ENCODE data around the gene NFASC. TPM values are rescaled to one million over a fixed set of nuclear protein-coding genes. Genes with fewer than 3 reads are reported as not detected.

Gene NFASC
- total and polyA plus RNA-seq, 7 donors = 0.46 to 105 (median 17.6) TPM

DNA sequence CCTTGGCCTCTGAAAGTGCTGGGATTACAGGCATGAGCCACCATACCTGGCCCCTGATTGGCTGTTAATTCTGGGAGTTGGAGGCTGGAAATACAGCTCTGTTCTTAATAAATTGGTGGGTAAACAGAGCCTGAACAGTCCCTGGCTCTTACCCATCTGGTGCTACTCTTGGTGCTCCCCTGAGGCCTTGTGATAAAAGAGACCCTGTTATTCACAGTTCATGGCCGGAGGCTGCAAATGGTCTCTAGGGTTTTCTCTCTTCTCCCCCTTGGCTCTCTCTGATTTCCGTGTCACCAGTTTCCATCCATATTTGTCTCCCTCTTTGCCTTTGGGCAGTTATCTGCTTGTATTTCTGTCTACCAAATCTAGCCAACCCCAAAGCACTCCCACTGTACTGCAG is 17.2 kb downstream of the NFASC start:
- DNase-seq = no peak
- TF ChIP-seq EP300 (IDR thresholded peaks at IDR 0.05) (no peak), POLR2AphosphoS5 (IDR thresholded peaks at IDR 0.05) (no peak), POLR2A (IDR thresholded peaks at IDR 0.05) (no peak)
- TF ChIP-seq, protein P1, sequence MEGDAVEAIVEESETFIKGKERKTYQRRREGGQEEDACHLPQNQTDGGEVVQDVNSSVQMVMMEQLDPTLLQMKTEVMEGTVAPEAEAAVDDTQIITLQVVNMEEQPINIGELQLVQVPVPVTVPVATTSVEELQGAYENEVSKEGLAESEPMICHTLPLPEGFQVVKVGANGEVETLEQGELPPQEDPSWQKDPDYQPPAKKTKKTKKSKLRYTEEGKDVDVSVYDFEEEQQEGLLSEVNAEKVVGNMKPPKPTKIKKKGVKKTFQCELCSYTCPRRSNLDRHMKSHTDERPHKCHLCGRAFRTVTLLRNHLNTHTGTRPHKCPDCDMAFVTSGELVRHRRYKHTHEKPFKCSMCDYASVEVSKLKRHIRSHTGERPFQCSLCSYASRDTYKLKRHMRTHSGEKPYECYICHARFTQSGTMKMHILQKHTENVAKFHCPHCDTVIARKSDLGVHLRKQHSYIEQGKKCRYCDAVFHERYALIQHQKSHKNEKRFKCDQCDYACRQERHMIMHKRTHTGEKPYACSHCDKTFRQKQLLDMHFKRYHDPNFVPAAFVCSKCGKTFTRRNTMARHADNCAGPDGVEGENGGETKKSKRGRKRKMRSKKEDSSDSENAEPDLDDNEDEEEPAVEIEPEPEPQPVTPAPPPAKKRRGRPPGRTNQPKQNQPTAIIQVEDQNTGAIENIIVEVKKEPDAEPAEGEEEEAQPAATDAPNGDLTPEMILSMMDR (IDR thresholded peaks at IDR 0.05) = no peak
- Histone ChIP-seq H3K4me1 (peaks cover 0 to 72% (median 27%) of the 10 kb centered on the region in 4 donors), H3K4me3 (no peak overlapping the region), H3K36me3 (no peaks in the 10 kb centered on the region), H3K9me3 (no peaks in the 10 kb centered on the region), H3K27me3 (no peaks in the 10 kb centered on the region), H3K27ac (peak overlapping the region in 3 of 4 donors; percentile 47 to 65 (median 64))
- WGBS, 2 donors = 78 to 91% methylated on average over 2 of the region's 2 CpGs
- intact Hi-C loops (cut with DNase I) = no loop called here

DNA sequence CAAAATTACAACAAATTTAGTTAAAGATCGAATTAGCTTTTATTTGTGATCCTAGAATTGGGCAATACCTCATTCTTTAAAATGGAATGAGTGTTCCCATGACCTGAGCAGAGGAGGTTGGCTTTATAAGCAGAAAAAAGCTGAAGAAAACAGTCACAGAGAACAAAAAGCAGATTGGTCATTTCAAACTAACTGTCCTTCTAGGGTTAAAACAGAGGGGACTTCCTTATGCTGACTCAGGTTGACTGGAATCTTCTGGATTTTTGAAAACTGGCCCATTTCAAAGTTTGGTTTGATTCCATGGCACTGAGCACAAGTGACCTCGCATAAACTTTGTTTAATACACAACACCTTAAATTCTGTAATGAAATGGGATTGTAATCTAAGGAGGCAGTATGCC is 17.6 kb downstream of the NFASC start:
- peak overlapping the region; percentile 32 to 65 (median 56) for H3K27ac ChIP-seq
- no peaks in the 10 kb centered on the region for H3K36me3 ChIP-seq
- peaks cover 0 to 69% (median 27%) of the 10 kb centered on the region in 4 donors for H3K4me1 ChIP-seq
- WGBS, 2 donors = 78 to 83% methylated on average over 2 of the region's 2 CpGs
- intact Hi-C loops (cut with DNase I) = no loop called here
- no peak overlapping the region for H3K4me3 ChIP-seq
- DNase-seq = no peak
- no peaks in the 10 kb centered on the region for H3K9me3 ChIP-seq
- no peaks in the 10 kb centered on the region for H3K27me3 ChIP-seq
- TF ChIP-seq POLR2A (IDR thresholded peaks at IDR 0.05) = no peak
- TF ChIP-seq POLR2AphosphoS5 (IDR thresholded peaks at IDR 0.05) = peak in 3 of 4 donors; percentile 16 to 40 (median 20)

DNA sequence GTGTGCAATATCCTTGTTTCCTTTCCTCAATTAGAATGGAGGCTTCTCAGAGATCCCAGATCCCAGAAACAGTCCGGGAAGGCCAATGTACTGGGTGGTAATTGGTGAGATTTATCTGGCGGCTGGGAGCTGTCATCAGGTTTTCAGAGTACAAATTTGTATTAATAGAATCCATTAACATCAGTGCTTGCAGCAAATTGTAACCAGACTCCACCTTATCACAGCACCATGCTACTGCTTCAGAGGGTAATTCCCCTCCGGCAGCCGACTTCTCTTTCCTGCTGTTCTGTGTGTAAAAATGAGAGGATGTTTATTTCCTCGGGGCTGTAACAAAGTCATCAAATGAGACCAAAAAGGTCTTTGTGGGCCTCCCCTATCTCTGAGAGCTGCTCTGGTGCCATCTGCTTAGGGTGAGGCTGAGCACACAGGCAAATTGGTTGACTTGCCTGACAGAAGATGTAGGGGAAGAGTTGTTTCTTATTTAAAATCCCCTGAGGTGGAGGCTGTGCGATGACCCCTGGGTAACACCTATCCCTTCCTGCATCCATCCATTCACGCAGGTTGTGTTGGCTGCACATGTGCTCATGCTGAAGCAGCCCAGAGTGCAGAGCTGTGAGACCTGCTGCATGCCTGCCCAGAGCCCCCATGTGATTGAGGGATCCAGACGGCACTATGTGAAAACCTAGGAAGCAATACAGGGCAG is 19.2 kb downstream of the NFASC start:
- no peaks in the 10 kb centered on the region for H3K36me3 ChIP-seq
- TF ChIP-seq POLR2A (IDR thresholded peaks at IDR 0.05) = no peak
- TF ChIP-seq, protein P1 (IDR thresholded peaks at IDR 0.05) = no peak
- no peak for TF ChIP-seq EP300 (IDR thresholded peaks at IDR 0.05)
- TF ChIP-seq POLR2AphosphoS5 (IDR thresholded peaks at IDR 0.05) = no peak
- H3K9me3 ChIP-seq = no peaks in the 10 kb centered on the region
- no peaks in the 10 kb centered on the region for H3K27me3 ChIP-seq
- 49 to 65% methylated on average over 8 of the region's 8 CpGs for WGBS, 2 donors
- intact Hi-C loops (cut with DNase I) = no loop called here
- H3K4me1 ChIP-seq = peaks cover 0 to 67% (median 27%) of the 10 kb centered on the region in 4 donors
- DNase-seq = no peak
- peak overlapping the region in 3 of 4 donors; percentile 10 to 64 (median 18) for H3K27ac ChIP-seq
- no peak overlapping the region for H3K4me3 ChIP-seq

DNA sequence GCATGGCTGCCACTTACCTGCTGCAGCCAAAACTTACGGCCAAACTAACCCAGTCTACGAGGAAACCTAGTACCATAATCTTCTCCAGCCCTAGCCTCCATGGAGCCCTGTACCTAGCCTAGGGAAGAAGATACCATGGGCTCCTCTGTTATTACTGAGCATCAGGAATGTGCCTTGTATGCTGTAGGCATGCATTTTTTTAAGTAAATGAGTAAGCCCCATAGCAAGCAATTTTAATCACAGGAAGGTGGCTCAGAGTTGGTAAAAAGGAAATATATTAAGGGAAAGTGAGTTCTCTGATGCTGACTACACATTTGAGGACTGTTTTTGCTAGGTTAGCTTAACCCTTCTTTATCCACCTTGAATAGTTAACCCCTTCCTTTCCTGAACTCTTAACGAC is 21.2 kb downstream of the NFASC start:
- Histone ChIP-seq H3K36me3 (no peaks in the 10 kb centered on the region), H3K9me3 (no peaks in the 10 kb centered on the region), H3K27ac (no peak overlapping the region), H3K4me3 (no peak overlapping the region), H3K4me1 (peaks cover 0 to 47% (median 10%) of the 10 kb centered on the region in 4 donors), H3K27me3 (no peaks in the 10 kb centered on the region)
- TF ChIP-seq EP300 (IDR thresholded peaks at IDR 0.05) (no peak), POLR2A (IDR thresholded peaks at IDR 0.05) (no peak), POLR2AphosphoS5 (IDR thresholded peaks at IDR 0.05) (no peak)
- TF ChIP-seq, protein P1 (IDR thresholded peaks at IDR 0.05) = no peak
- intact Hi-C loops (cut with DNase I) = no loop called here
- DNase-seq = no peak
- WGBS, 2 donors = 86 to 92% methylated on average over 3 of the region's 3 CpGs

DNA sequence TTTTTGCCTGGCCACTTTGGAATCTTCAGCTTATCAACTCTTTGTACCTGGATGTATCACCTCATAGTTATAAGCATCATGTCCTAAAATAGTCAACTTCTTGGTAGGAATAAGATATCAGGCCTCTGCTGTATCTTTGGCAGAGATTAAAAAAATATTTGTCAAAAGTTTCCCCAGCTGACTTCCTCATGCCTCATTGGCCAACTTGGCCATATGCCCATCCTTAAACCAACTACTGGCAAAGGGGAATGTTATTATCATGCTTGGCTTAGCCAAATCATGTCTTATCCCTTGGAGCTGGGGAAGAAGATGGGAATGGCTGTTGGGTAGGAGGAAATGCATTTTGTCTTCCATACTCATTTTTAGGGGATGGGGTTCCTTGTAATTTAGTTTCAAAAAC is 23.4 kb downstream of the NFASC start:
- intact Hi-C loops (cut with DNase I) = no loop called here
- Histone ChIP-seq H3K9me3 (no peaks in the 10 kb centered on the region), H3K27ac (peak overlapping the region in 1 of 4 donors; percentile 8), H3K36me3 (no peaks in the 10 kb centered on the region), H3K27me3 (no peaks in the 10 kb centered on the region), H3K4me1 (peaks cover 0 to 28% (median 5%) of the 10 kb centered on the region in 4 donors), H3K4me3 (no peak overlapping the region)
- TF ChIP-seq POLR2AphosphoS5 (IDR thresholded peaks at IDR 0.05) = no peak
- no peak for TF ChIP-seq EP300 (IDR thresholded peaks at IDR 0.05)
- TF ChIP-seq, protein P1 (IDR thresholded peaks at IDR 0.05) = no peak
- TF ChIP-seq POLR2A (IDR thresholded peaks at IDR 0.05) = no peak
- no peak for DNase-seq

All from sigmoid colon (tissue), 7 donors.